ENCODE measurements around the gene CNP. TPM values are rescaled to one million over a fixed set of nuclear protein-coding genes. Genes with fewer than 3 reads are reported as not detected.

The CNP gene
- 63.4 and 90.5 TPM in 2 replicates for total RNA-seq

DNA sequence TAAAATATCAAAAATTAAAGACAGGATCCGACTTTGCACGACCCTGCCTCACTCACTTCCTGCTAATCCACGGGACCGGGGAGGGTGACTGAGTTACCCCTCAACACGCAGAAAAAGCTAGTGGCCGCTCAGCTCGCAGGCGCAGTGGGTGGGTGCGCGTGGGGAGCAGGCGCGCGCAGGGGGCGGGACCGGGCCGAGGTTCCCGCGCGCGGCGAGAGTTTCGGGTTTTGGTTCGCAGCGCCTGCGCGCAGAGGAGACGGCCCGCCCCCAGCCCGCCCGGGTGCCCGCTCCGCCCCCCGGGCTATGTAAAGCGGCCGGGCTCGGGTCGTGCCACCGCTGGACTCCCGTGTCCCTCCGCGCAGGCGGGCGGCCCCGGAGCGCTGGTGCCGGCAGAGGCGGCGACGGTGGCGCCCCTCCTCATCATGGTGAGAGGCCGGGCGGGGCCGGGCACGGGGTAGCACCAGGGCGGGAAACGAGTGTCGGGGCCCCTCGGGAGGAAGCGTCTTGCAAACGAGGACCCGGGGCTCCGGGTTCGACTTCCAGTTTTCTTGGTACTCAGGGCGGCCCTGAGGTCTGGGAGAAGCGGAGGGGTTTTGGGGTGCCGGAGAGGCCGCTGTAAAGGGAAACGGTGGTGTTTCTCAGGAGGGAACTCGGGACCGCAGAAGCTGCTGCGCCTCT, at the start of gene CNP:
TSS of gene CNP (plus strand) at position 333 of the 678 bp plus-strand sequence. CDS start at position 423, 90 bp downstream.

DNA sequence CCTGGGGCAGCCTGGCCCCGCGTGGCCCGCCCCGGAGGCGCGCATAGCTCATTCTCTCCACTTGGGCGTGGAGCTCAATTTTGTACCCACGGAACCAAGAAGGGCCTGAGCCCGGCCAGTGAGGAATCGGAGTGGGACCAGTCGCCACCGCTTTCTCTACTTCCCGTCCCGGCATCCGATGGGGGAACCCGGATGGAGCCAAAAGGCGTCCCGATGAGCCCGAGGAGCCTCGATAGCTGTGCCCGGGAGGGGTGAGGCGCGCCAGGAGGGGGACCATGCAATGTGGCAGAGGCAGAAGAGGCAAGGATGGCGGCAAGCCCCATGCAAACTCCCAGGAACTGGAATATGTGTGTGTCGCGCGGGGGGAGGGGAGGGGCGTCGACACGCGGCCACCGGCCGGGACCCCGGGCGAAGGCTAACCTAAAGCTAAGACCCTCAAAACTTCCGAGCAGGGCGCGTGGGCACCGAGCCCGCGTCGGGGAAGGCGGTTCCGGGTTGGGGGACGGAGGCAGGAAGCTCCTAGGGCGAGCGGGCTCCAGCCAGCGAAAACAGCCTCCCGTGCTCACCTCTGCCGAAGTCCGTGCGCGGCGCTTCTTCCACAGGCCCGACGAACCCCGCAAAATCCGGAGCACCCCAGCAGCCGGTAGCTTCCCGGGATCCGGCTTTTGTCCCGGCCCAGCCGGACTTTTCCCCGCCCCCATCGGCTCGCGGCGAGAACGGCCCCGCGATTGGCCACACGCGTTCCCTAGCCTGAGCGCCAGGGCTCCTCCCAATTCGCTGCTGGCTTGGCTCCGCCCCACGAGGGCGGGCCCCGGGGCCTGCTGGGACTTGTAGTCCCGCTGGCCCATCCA, 48.1 kb upstream of the CNP start, which contains the start of gene ACLY:
TSS of gene ACLY (minus strand) at position 638 of the 851 bp plus-strand sequence. CDS start 5,078 bp downstream, outside the sequence.

GRCh38 chr17:41930009-41930832, 36.4 kb upstream of the CNP start, which contains the start of gene ODAD4:
Gene ODAD4 (plus strand): TSS chr17:41930617. CDS start chr17:41930724, 107 bp downstream.

DNA sequence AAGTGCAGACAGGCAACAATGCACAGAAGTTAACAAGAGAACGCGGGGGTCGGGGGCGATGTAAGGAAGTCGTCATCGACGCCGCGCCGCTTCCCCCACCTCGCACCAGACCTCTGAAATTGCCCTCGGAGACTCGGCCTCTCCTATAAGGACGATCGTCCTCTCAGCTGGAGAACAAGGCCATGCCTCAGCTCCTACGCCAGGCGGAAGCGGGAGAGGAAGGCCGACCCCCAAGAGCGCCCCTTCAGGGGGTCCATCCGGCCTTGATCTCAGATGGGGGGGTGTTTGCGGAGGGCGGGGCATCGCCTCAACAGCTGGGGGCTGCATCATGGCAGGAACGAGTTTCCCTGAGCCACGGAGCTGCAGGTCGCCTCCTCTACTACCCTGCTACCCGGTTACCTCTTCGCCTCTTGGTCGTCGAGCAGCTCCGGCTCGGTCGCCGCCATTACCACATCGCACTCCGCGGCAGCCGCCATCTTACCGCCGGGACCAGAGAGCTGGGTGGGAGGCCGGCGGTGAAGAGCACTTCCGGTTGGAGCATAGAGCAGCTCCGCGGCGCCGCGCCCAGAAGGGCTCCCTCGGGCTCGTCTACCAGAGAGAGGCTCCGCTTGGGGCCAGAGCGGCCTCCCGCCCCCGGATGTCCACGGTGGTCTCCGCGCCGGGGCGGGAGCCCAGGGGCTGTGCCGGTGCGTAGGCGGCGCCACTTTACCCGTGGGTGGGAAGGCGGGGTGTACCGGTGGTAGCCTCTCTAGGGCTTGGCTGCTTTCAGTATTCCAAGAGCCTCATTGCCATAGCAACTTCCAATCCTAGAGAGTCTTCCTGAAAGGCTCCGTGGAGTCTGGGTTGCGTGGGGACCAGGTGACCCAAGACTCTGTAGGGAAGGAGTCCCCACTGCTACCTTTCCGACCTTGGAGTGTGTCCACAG, 50.6 kb downstream of the CNP start, which contains the start of gene DNAJC7:
TSS of gene DNAJC7 (minus strand) at position 499 of the 925 bp plus-strand sequence. CDS start at position 476, 23 bp downstream.

GRCh38 chr17:42019509-42020404, 53.2 kb downstream of the CNP start, which contains the start of gene NKIRAS2:
Gene NKIRAS2 (plus strand): TSS chr17:42020090. CDS start chr17:42021578, 1,488 bp downstream.

Other genes with a start within 250 kb of the CNP start
- gene HAP1, start 232.2 kb upstream of the CNP start, total RNA-seq = under 0.01 and 0.17 TPM in 2 replicates
- 5.3 and 5.4 TPM in 2 replicates for gene JUP, start 180.1 kb upstream of the CNP start, total RNA-seq
- 41.6 and 64.2 TPM in 2 replicates for gene P3H4, start 154.8 kb upstream of the CNP start, total RNA-seq
- 407 and 587 TPM in 2 replicates for gene FKBP10, start 153.8 kb upstream of the CNP start, total RNA-seq
- 54.1 and 80.7 TPM in 2 replicates for gene NT5C3B, start 130.6 kb upstream of the CNP start, total RNA-seq
- 0.17 and 0.29 TPM in 2 replicates for gene KLHL10, start 129.0 kb upstream of the CNP start, total RNA-seq
- 28.7 and 33.2 TPM in 2 replicates for gene KLHL11, start 101.4 kb upstream of the CNP start, total RNA-seq
- 171 and 230 TPM in 2 replicates for gene ACLY, start 47.8 kb upstream of the CNP start, total RNA-seq
- 0.33 and 1.3 TPM in 2 replicates for gene ODAD4, start 36.2 kb upstream of the CNP start, total RNA-seq
- gene DNAJC7, start 50.6 kb downstream of the CNP start, total RNA-seq = 52.6 and 72.0 TPM in 2 replicates
- 16.3 and 30.4 TPM in 2 replicates for gene NKIRAS2, start 53.3 kb downstream of the CNP start, total RNA-seq
- 0.15 and 0.17 TPM in 2 replicates for gene C17orf113, start 83.8 kb downstream of the CNP start, total RNA-seq
- gene ZNF385C, start 131.7 kb downstream of the CNP start, total RNA-seq = not detected in 2 replicates
- gene DHX58, start 145.9 kb downstream of the CNP start, total RNA-seq = 17.2 and 25.6 TPM in 2 replicates
- gene KAT2A, start 154.6 kb downstream of the CNP start, total RNA-seq = 7.0 and 10.8 TPM in 2 replicates
- not detected in 2 replicates for gene HSPB9, start 156.0 kb downstream of the CNP start, total RNA-seq
- gene RAB5C, start 188.2 kb downstream of the CNP start, total RNA-seq = 82.9 and 87.3 TPM in 2 replicates
- under 0.01 TPM in 1 of 2 replicates, not detected in the other for gene KCNH4, start 214.3 kb downstream of the CNP start, total RNA-seq
- gene HCRT, start 218.7 kb downstream of the CNP start, total RNA-seq = not detected in 2 replicates
- 16.1 and 30.3 TPM in 2 replicates for gene GHDC, start 227.7 kb downstream of the CNP start, total RNA-seq